Cardiac fibroblast (primary cell): ENCODE data around the gene PNMA1.

ENCODE experiments used
- DNase-seq, 2 donors: peaks; one replicate each; pipeline versions ENCODE4 v3.0.0 to v3.0.0-alpha.2; 2010; ENCODE audit warnings: low read depth in 2 of 2
- H3K4me3 ChIP-seq, 2 donors: replicated peaks in 1 of 2; 1 replicate in 1 of 2; 2 replicates in 1 of 2; pipeline ENCODE4 v1.5.1; 2011; ENCODE audit warnings: low read depth in 2 of 2, low read length in 2 of 2, mild to moderate bottlenecking in 2 of 2, moderate library complexity in 1 of 2
- CTCF ChIP-seq: IDR thresholded peaks from one replicate; pipeline ENCODE4 v1.5.1; 2011; ENCODE audit warnings: low read depth, mild to moderate bottlenecking, low read length, inconsistent platforms

PNMA1 gene

GRCh38 chr14:73713803-73714655 is at the start of gene PNMA1:
TSS of gene PNMA1 (minus strand) at chr14:73714384. CDS start at chr14:73713639, 745 bp downstream.
- no peak for TF ChIP-seq CTCF
- peak within 1 kb of the TSS; percentile 80 to 86 for H3K4me3 ChIP-seq
- peak; percentile 78 to 86 for DNase-seq

GRCh38 chr14:73763396-73763795 is 49.2 kb upstream of the PNMA1 start:
- no peak overlapping the region for H3K4me3 ChIP-seq
- no peak for TF ChIP-seq CTCF
- DNase-seq, result no peak

GRCh38 chr14:73762375-73762822 is 48.2 kb upstream of the PNMA1 start:
- TF ChIP-seq CTCF, result no peak
- DNase-seq, result no peak
- H3K4me3 ChIP-seq, result no peak overlapping the region

GRCh38 chr14:73761618-73762355 is 47.6 kb upstream of the PNMA1 start:
- TF ChIP-seq CTCF, result no peak
- H3K4me3 ChIP-seq, result no peak overlapping the region
- DNase-seq, result no peak

- TF ChIP-seq CTCF, result no peak
- no peak for DNase-seq
- H3K4me3 ChIP-seq, result peak overlapping the region; percentile 35 to 48
Measured at GRCh38 chr14:73760598-73761586, 46.7 kb upstream of the PNMA1 start.
